CD4-positive, alpha-beta T cell treated with Interleukin-4 for 1 hour (primary cell): Measurements from ENCODE around the gene RHPN2.
A peak's percentile ranks its signal among the peaks of the same experiment; 100 is the strongest.
"Not testable (repeated sequence)": the region's sequence is repeated elsewhere in the genome, so short reads cannot be mapped to it uniquely, and the experiment has no call there.

Source experiments
- DNase-seq, 2 donors: peaks; one replicate each; pipeline ENCODE4 v3.0.0-alpha.2; 2020 to 2022

The RHPN2 gene

DNA sequence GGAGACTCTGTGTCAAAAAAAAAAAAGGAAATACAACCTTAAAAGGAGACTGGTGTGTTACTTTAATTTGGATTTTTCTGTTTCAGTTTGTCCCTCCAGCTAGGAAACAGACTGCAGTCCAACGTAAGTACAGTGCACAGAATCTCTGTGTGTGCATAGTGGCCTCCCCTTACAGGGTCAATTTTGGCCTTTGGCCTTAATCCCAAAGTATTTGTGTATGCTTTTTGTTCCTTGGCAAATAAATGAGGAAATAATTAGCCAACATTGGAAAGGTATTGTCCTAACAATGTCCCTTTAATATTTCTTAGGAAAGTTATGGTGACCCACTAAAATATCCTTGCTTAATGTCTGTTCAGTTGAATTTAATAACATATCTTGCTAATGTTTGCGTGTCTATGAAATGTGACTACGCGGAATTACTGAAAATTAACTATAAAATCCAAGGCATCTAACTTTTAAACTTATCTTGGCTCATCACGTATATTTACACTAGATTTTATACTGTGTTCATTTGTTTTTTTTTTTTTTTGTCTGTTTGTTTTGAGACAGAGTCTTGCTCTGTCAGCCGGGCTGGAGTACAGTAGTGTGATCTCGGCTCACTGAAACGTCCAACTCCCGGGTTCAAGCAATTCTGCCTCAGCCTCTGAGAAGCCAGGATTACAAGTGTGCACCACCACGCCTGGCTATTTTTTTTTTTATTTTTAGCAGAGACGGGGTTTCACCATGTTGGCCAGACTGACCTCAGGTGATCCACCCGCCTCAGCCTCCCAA is 39.0 kb downstream of the RHPN2 start:
- not testable (repeated sequence) for DNase-seq

DNA sequence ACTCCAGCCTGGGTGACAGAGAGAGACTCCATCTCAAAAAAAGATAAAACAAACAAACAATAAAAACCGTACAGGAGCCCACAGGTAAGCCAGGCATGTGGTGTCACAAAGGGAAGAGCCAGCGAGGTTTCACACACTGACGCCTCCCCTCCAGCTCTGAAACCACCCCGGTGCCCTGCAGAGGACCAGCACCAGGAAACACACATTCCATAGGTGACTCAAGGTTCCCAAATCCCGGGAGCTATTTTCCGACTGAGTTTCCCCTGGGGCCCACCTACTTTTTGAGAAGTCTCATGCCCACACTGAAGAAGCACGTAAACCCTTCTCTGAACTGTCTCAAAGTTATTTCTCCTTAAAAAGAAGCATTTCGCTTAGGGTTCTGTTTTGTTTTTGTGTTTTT is 40.3 kb downstream of the RHPN2 start:
- DNase-seq: no peak

DNA sequence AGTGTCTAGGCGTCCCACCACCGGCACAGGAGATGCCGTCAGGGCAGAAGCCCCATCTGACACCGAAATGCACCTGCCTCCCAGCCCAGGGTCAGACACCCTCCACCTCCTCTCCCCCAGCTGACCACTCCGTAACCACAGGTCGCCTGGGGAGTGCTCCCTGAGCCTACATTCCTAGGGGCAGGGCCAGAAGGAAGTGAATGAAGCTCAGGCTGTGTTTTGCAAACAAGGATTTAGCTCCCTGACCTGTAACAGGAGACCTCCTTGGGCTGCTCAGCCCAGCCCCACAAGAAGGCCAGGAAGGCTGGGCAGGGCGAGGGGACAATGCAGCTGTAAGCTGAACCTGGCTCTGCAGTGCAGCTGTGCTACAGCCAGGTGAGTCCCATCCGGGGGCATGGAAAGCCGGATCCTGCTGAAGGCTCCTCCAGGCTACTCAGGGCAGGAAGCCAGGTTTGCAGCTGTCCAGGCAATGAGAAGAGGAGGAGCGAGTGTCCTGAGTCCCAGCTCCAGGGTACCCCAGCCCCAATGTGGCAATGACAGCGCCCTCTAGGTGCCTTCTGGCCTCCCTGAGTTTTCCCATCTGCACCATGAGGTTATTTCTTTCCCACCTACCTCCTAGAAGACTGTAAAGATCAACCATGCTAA is 42.1 kb downstream of the RHPN2 start:
- no peak for DNase-seq

DNA sequence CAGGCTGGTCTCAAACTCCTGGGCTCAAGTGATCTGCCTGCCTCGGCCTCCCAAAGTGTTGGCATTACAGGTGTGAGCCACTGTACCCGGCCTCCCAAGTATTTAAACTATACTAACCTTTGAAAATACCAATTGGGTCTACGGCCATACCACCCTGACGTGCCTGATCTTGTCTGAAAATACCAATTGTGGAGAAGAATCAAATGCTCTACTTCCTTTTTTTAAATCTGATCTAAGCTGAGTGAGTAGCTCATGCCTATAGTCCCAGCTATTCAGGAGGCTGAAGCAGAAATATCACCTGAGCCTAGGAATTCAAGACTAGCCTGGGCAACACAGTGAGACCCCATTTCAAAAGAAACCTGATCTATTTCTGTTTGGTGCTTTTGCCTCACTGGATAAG is 53.8 kb downstream of the RHPN2 start:
- not testable (repeated sequence) for DNase-seq

DNA sequence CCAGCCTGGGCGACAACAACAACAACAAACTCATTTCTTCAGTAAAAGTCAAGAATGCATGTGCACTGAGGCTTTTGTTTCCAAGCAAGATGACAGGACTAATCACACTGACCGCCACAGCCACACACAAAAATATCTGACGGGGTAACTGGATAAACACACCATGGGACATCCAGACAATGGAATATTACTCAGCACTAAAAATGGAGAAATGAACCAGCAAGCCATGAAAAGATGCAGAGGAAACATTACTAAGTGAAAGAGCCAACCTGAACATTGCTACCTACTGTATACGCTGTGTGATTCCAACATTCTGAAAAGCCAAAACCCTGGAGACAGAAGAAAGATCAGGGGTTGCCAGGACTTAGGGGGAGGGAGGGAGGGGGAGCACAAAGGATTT is 56.0 kb downstream of the RHPN2 start:
- DNase-seq: no peak

DNA sequence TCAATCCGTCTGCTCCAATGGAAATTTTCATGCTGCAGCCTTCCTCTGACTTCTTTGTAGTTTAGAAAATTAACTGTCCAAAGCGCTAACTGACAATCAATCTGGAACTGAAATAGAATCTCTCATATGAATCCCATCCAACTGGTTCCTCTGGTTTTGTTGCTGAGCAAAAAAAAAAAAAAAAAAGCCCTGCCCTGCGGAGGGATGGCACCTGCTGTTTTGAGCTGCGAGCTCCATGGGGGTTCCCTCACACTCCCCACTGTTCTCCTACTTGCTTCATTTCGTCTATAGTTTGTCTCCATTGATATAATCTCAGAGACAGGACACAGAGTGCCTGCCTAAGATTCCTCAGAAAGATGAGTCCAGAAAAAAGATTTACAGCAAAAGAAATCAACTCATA is 59.2 kb downstream of the RHPN2 start:
- DNase-seq: no peak

DNA sequence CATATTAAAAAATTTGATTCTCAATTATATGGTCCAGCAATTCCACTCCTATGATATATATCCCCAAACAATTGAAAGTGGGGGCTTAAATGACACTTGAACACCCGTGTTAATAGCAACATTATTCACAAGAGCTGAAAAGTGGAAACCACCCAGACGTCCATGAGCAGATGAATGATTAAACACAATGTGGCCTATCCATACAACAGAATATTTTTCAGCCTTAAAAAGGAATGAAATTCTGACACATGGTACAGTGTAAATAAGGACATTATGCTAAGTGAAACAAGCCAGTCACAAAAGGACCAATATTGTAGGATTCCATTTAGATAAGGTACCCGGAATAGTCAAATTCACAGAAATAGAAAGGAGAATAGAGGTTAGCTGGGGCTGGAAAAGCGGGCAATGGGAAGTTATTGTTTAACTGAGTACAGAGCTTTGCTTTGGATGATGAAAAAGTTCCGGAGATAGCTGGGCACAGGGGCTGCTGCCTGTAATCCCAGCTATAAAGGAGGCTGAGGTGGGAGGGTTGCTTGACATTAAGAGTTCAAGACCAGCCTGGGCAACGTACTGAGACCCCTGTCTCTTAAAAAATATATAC is 61.2 kb downstream of the RHPN2 start:
- not testable (repeated sequence) for DNase-seq

DNA sequence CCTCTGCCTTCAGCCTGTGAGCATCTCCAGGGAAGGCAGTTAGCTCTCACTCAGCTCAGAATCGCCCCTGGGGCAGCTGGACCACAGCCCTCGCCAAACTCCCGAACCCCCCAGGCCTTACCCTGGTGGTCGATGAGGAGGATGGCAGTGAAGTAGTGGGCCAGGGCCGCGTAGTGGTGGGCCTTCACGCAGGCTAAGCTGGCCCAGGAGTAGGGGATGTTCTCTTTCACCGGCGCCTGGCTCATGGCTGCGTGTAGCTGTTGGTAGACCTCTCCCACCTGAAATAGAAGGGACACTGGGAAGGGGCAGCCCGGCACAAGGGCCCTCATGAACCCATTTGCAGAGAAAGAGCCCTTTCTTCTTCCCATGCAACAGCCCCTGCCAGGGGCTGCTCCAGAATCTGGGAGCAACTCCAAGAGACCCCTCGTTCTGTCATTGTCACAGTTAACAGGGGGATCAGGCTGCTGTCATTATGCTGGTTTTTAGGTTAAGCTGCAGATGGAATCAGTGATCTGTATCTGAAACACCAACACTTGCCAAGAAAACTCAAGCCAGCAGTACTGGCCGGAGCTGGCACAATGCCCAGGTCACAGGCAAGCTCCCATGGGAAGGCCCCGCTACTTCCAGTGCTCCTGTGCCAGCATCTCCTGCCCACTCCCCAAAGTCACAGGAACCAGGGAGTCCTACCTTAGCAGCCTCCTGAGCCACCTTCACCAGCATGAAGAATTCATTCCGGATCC is 62.4 kb downstream of the RHPN2 start:
- not testable (repeated sequence) for DNase-seq

DNA sequence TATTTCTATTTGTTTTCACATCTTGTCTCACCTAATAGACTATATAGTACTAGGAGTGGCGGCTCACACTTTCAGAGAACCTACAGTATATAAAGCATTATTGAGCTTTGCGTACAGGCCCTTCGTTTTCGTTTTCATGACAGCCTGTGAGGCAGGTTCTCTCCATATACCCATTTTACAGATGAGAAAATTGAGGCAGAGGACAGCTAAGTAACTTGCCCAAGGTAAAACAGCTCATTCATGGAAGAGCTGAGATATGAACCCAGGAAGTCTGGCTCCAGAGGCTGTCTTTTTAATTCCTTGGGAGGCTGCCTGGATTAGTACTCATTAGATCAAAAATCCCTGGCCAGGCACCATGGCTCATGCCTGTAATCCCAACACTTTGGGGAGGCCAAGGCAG is 63.8 kb downstream of the RHPN2 start:
- DNase-seq: no peak

DNA sequence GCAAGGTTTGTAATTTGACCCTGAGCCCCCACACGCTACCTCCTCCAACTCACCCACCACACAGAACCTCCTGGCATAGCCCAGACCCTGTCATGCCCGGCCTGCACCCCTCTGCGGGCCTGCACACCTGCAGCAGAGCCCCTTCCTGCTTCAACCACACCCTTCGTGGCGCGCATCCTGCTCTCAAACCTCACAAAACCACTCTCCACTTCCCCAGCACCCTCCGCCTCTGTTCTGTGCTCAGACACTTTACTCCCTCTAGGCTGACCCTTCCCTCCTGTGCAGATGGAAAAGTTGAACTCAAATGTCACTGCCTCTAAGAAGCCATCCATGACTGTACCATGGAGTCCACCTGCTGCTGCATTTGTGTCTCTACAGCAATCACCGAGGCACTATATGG is 64.2 kb downstream of the RHPN2 start:
- peak in 1 of 2 donors; percentile 19 for DNase-seq

DNA sequence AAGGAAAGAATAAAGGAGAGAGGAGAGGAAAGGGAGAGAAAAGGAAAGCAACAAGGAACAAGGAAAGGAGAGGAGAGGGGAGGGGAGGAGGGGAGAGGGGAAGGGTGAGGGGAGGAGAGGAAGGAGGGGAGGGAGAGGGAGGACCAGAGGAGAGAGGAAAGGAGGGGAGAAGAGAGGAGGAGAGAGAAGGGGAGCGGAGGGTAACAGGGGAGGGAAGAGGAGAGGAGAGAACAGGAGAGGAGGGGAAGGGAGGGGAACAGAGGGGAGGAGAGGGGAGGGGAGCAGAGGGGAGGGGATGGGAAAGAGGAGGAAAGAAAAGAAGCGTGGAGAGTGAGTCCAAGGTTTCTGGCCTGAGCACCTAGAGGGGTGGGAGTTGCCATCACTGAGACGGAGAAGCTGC is 66.0 kb downstream of the RHPN2 start:
- no peak for DNase-seq

DNA sequence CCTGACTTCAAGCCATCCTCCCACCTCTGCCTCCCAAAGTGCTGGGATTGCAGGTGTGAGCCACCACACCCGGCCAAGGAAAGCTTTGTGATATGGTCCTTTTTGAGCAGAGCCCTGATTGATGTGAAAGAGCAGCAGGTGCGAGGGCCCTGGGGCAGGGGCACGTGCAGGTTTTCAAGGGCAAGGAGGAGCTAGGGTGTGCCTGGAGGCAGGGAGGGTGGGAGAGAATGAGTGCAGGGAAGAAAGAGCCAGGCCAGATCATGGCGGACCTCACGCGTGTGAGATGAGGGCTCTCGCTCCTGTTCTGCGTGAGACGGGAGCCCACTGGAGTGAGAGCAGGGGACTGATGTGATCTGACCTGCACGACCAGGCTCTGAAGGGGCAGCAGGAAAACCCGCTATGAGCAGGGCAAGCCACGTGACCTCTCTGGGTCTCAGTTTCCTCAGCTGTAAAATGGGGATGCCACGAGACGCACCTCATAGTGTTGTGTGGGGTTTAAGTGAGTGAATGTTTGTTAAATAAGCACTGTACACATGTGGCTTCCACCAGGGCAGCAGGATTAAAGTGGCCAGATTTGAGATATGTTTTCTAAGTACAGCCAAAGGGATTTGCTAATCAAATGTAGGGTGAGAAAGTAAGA is 66.9 kb downstream of the RHPN2 start:
- DNase-seq: no peak

DNA sequence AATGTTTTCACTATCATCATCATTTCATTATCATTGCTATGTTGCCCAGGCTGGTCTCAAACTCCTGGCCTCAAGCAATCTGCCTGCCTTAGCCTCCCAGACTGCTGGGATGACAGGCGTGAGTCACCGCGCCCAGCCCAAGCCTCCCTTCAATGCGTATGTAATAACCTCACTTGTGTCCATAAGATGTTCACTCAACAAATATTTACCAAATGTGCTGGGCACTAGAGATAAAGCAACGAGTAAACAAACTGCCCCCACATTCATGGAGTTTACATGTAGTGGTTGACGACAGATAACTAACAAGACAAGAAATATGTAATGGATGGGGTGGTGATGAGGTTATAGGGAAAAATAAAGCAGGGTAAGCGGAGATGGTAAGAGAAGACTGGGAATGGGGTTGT is 67.6 kb downstream of the RHPN2 start:
- DNase-seq: not testable (repeated sequence)

DNA sequence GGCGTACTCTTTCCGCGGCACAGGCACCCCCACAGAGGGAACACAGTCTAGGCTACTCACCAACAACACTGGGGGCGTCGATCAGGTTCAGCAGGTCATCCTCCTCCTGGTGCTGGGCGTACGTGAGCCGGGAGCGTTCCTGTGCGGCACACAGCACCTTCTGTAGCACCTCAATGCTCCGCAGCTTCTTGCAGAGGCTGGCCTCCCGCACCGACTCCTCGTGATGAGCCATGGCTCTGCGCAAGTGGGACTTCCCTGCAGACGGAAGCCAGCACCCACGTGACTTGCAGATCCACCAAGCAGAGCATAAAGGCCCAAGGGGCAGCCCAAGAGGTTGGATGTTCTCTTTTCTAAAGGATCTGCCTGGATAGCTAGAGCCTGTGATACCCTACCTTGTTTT is 68.7 kb downstream of the RHPN2 start:
- not testable (repeated sequence) for DNase-seq

DNA sequence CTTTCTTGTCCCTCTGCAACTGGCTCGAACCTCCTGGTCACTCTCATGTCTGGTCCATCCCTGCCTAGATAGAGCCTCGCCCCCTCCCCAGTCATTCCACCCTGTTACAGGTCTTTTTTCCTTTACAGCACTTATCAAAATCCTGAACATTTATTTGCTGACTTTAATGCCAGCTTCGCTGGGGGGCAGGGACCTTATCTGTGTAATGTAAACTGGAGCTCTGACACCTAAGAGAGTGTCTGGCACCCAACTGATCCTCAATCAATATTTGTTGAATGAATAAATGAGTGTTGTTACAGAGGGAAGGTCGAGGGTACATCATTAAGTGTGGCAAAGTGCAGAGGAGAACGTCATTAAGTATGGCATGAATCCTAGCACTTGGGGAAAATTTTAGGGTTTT is 76.0 kb downstream of the RHPN2 start:
- DNase-seq: no peak

DNA sequence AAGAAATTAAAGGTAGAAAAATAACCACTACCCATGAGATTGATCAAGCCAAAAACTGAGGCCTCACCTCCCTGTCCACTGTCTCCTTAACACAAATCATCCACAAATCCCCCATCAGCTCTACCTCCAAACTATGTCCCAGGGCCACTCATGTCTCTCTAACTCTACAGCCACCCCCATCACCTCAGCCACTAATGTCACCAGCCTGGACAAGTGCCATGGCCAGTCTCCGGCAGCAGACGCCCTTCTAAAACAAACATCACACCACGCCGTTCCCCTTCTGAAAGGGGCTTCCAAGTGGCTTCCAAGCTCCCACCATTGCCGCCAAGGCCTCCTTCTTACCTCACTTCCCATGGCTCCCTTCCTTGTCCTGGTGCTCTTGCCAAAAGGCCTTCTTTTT is 76.4 kb downstream of the RHPN2 start:
- DNase-seq: not testable (repeated sequence)

DNA sequence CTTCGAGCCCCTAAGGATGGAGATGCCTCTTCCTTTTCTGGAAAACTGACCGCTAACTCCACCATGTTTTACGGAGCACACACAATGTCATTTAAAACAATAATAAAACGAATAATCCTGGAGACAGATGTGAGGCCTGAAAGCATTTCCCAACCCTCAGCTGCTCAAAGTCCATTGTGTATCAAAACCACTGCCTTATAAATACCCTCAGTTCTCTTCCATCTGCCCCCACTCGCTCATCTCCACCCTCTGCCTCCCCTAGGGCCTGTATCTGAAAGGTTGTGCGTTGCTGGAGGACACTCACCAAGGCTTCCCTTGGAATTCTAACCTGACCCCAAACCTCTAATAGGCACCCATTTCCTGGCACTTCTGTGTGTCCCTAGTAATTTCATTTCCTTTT is 82.2 kb downstream of the RHPN2 start:
- DNase-seq: not testable (repeated sequence)

DNA sequence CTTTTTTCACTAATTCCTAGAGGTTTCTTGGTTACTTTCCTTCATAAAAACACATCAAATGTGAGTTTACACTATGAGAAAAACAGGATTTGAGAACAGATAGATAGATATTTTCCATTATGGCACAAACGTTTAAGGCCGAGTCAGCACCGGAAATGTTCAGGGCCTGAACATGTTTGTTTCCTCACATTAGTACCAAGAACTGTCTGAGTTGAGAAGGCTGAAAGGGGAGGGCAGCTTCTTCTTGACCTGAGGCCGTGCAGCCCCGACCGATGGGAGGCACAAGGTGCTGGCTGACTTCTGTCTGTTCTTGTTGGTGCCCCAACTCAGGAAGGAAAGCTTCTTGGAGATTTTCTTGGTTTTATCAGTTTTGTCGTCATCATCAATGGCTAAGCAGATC is 84.9 kb downstream of the RHPN2 start:
- not testable (repeated sequence) for DNase-seq

DNA sequence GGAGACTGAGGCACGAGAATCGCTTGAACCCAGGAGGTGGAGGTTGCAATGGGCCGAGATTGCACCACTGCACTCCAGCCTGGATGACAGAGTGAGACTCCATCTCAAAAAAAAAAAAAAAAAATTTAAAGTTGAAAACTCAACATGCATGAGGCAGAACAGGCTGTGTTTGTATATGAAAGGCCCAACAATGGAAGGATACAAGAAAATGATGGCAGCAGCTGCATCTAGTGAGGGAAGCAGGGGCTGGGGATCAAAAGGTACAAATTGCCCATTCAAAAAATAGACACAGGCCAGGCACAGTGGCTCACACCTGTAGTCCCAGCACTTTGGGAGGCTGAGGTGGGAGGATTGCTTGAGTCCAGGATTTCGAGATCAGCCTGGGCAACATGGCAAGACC is 86.9 kb downstream of the RHPN2 start:
- DNase-seq: not testable (repeated sequence)

DNA sequence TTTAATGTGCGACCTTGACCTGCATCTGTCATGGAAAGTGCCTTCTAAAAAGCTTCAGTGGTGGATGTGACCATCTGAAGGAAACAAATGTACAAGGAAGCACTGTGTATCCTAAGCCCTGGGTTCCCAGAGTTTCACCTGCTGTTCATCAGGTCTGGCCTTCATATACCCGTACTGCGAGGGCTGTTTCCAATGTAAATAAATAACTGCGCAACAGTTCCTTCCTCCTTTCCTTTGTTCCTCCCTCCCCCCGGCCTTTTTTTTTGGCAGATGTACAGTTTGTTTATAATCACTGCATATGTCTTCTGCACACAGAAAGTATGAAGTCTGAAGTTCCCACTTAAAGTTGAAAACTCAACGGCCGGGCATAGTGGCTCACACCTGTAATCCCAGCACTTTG is 87.4 kb downstream of the RHPN2 start:
- DNase-seq: no peak

DNA sequence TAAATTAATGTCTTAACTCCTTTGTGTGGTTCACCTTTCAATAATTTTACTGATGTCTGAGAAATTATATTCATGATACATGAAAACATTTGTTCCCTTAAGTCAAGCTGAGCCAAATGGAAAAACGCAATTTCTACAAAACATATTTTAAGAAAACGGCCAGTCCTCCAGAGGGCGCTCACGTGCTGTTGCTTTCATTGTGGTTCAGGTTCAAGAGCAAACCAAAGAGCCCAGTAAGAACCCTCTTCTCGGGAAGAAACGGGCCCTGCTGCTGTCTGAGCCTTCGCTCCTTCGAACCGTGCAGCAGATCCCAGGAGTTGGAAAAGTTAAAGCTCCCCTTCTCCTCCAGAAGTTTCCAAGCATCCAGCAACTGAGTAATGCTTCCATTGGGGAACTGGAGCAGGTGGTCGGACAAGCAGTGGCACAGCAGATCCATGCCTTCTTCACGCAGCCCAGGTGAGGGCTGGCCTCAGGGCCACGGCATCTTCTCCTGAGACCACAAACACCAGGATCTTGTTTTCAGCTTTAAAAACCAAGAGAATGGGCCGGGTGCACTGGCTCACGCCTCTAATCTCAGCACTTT is 88.4 kb downstream of the RHPN2 start:
- DNase-seq: peak; percentile 64 to 70

DNA sequence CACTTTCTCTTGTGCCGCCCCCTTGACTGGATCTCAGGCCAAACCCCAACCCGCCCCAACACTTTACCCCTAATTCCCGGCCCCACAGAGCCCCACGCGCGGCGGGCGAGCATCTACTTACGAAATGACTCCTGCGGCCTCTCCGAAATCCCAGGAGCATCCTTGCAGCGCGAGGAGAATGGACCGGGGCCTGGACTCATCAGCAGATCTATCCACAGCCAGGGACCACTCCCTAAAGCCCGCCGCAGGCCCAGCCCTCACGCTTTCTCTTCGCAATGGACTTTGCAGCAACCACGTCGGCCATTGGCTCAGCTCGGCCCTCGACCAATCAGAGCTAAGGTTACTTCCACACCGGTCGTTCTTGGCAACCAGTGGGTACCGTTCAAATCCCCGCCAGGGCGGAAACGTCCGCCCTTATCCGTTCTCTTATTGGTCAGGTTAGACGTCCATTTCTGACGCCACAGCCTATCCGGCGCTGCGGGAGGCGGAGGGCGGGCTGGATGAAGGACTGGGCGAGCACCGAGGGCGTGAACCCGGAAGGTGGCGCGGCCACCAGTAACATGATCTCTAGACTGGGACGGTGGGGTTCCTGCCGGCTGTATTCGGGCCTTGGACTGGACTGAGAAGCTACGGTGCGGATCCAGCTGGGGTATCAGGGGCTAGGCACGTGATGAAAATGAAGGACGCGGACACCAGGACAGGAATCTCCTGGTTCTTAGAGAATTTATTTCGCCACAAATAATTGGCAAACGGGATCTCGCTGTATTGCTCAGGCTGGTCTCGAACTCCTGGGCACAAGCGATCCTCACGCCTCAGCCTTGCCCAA is 92.8 kb downstream of the RHPN2 start, which contains the start of the genes CEP89 and FAAP24:
TSS of gene CEP89 (minus strand) at position 244 of the 826 bp plus-strand sequence. CDS start at position 160, 84 bp downstream.
TSS of gene FAAP24 (plus strand) at position 528 of the 826 bp plus-strand sequence. CDS start 955 bp downstream, outside the sequence.
- DNase-seq: peak; percentile 99 to 100
